Central memory CD8-positive, alpha-beta T cell (primary cell): ENCODE measurements around the gene CNTNAP2.

Source experiments
- ATAC-seq: fragments of 150-1000 bp; cut with Tn5 transposase; replicated peaks from 2 replicates; pipeline ENCODE4 v1.10.0; 2022; ENCODE audit warnings: mild to moderate bottlenecking, moderate FRiP score, moderate number of reproducible peaks; ENCODE audit not compliant: poor library complexity, severe bottlenecking; ENCODE audit errors: extremely low read depth
- DNase-seq, 2 donors: peaks; one replicate each; pipeline ENCODE4 v3.0.0; 2021; ENCODE audit warnings: low spot score in 2 of 2
- H3K27ac Mint-ChIP-seq: one replicate; pipeline ENCODE4 v1.8.0; 2022; ENCODE audit warnings: low read depth, mild to moderate bottlenecking, moderate library complexity, mixed read lengths
- H3K27me3 Mint-ChIP-seq: one replicate; pipeline ENCODE4 v1.8.0; 2022; ENCODE audit warnings: mixed read lengths
- H3K36me3 Mint-ChIP-seq: one replicate; pipeline ENCODE4 v1.8.0; 2022; ENCODE audit warnings: mild to moderate bottlenecking, moderate library complexity, mixed read lengths; ENCODE audit not compliant: insufficient read depth
- H3K4me1 Mint-ChIP-seq: one replicate; pipeline ENCODE4 v1.8.0; 2022; ENCODE audit warnings: mixed read lengths
- H3K4me3 Mint-ChIP-seq: one replicate; pipeline ENCODE4 v1.8.0; 2022; ENCODE audit warnings: mild to moderate bottlenecking, moderate library complexity, mixed read lengths
- H3K9me3 Mint-ChIP-seq: one replicate; pipeline ENCODE4 v1.8.0; 2022; ENCODE audit warnings: mixed read lengths

Gene CNTNAP2

DNA sequence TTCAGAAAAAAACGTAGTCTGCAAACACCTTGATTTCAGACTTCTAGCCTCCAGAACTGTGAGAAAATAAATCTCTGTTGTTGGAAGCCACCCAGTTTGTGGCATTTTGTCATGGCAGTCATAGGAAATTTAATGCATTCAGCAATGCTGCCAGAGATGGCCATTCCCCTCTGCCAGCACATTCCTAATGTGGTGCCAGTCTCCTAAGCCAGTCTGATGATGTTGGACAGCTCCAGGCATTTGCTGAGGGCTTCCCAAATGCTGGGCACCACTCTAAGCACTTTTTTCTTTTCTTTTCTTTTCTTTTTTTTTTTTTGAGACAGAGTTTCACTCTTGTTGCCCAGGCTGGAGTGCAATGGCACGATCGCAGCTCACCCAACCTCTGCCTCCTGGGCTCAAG is 1807.2 kb downstream of the CNTNAP2 start:
- Mint-ChIP-seq H3K4me1 (no peaks in the 10 kb centered on the region), H3K9me3 (peaks cover 17% of the 10 kb centered on the region), H3K36me3 (peaks cover 1% of the 10 kb centered on the region), H3K27ac (no peak overlapping the region), H3K4me3 (no peak overlapping the region), H3K27me3 (no peaks in the 10 kb centered on the region)
- no peak for ATAC-seq
- DNase-seq = no peak

DNA sequence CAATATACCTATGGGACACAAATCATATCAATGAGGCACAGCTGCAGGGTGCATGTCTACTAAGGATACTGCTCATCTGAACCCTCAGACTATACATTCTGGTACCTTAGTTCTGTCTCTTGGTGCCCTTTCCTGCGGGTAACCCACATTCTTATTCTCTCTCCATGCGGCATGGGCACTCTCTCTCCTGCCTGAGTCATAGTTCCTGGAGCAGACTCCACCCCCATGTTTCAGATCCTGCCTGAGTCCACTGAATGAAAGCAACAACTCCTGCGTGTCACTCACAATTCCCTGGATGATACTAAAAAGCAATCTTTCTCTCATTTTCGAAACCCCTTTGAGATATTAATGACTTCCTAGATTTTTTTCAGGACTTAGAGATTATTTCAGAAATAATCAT is 1820.8 kb downstream of the CNTNAP2 start:
- Mint-ChIP-seq H3K4me3 (no peak overlapping the region), H3K27me3 (no peaks in the 10 kb centered on the region), H3K9me3 (peaks cover 24% of the 10 kb centered on the region), H3K36me3 (no peaks in the 10 kb centered on the region), H3K27ac (no peak overlapping the region), H3K4me1 (no peaks in the 10 kb centered on the region)
- DNase-seq (no peak), ATAC-seq (no peak)

DNA sequence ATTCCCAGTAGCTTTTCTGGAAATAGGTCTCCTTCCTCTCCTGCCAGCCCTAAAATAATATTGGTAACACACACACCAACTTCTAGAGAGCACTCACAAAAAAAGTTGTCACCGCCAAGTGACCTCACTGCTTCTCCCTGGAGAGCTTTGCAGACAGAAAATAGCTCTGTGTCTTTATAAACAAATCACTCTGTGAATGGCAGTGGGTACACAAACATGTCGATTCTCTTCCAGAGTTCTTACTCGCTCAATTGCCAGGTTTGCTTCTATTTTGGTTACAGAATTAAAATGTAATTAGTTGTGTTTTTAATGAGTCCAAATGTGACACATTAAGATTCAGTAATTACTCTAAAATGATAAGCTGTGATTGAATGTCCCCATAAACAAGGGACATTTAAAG is 1824.8 kb downstream of the CNTNAP2 start:
- no peaks in the 10 kb centered on the region for H3K27me3 Mint-ChIP-seq

DNA sequence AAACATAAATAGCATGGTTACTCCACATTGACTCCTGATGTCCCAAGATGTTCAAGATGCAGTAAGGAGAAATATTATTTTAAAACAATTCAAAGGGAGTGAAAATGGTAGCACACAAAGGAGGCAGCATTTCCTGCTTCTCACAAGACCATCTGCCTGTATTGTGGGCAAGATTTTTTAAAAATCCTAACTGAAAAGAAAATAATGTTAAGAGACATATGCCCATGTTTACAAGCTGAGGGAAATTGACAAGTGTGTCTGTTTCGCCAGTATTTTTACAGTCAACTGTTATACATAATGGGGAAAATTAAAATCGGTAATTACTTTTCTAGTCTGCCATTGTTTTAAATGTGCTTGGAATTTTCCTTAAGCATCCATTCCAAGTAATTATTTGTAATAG is 1827.7 kb downstream of the CNTNAP2 start:
- Mint-ChIP-seq H3K4me3 (no peak overlapping the region), H3K4me1 (no peaks in the 10 kb centered on the region), H3K27me3 (no peaks in the 10 kb centered on the region), H3K27ac (no peak overlapping the region), H3K9me3 (peaks cover 16% of the 10 kb centered on the region), H3K36me3 (no peaks in the 10 kb centered on the region)
- ATAC-seq = no peak
- DNase-seq = no peak

More for the DNA sequence above, 1824.8 kb downstream of the CNTNAP2 start:
- Mint-ChIP-seq H3K36me3 (no peaks in the 10 kb centered on the region), H3K9me3 (peaks cover 11% of the 10 kb centered on the region), H3K4me3 (no peak overlapping the region), H3K4me1 (no peaks in the 10 kb centered on the region), H3K27ac (no peak overlapping the region)
- ATAC-seq (no peak), DNase-seq (no peak)

DNA sequence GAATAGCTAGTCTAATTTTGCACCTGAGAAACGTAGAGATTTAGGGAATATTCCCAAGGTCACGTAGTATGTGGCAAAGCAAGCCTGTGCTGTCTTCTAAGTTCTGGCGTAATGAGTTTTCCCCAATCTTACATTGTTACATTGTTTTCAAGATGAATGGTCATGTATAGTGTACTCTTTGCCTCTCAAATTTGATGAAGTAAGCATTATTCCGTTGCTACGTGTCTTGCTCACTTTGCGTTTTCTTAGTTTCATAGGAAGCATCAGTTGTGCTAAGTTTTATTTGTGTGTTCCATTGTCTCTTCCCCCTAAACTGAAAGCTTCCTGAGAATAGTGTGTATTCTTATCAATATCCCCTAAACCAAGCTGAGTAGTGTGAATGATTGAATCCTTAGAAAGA is 1836.3 kb downstream of the CNTNAP2 start:
- H3K4me3 Mint-ChIP-seq = no peak overlapping the region
- no peak for DNase-seq
- no peak overlapping the region for H3K27ac Mint-ChIP-seq
- no peaks in the 10 kb centered on the region for H3K4me1 Mint-ChIP-seq
- no peak for ATAC-seq
- H3K27me3 Mint-ChIP-seq = no peaks in the 10 kb centered on the region
- H3K9me3 Mint-ChIP-seq = peaks cover 22% of the 10 kb centered on the region
- peaks cover 2% of the 10 kb centered on the region for H3K36me3 Mint-ChIP-seq

DNA sequence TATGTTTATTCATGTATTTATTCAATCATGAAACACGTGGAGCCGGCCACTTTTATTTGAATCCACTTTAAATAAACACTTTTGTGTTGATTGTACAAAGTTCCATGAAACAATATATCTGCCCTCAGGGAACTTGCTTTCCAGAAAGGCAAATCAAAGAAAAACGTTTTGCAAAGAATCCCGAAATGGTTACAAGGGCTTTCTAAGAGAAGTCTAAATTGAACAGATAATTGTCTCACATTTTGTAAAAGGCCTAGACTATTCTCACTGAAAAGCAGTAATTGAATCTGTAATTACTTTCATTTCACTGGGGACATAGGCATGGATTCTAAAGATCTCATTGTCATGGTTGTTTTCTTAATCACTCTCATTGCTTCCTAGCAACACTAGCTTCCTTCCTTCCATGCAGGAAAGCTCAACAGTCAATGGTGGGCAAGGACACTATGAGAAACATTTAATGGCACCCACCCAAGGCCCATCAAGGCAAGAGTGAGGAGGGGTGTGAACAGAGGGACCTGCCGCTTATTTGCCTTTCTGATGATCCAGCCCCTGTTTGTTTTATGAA is 1851.5 kb downstream of the CNTNAP2 start:
- Mint-ChIP-seq H3K27ac (no peak overlapping the region), H3K36me3 (no peaks in the 10 kb centered on the region), H3K27me3 (no peaks in the 10 kb centered on the region), H3K4me3 (no peak overlapping the region), H3K4me1 (no peaks in the 10 kb centered on the region), H3K9me3 (peaks cover 5% of the 10 kb centered on the region)
- no peak for ATAC-seq
- DNase-seq = no peak

DNA sequence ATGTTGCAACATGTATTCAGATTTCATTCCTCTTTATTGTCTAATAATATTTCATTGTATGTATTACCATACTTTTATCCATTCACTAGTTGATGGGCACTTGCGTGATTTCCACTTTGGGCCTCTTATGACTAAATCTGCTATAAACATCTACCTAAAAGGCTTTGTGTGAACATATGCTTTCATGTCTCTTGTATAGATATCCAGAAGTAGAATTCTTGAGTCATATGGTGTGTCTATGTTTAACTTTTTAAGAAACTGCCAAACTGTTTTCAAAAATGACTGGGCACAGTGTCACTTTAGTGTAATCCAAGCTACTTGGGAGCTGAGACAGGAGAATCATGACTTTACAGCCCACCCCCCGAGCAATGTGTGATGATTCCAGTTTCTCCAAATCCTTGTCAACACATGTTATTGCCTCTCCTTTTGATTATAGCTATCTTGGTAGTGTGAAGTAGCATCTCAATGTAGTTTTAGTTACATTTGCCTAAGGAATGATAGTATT is 1855.1 kb downstream of the CNTNAP2 start:
- Mint-ChIP-seq H3K27me3 (no peaks in the 10 kb centered on the region), H3K9me3 (peaks cover 5% of the 10 kb centered on the region), H3K36me3 (no peaks in the 10 kb centered on the region), H3K4me1 (no peaks in the 10 kb centered on the region), H3K27ac (no peak overlapping the region), H3K4me3 (no peak overlapping the region)
- ATAC-seq (no peak), DNase-seq (no peak)

DNA sequence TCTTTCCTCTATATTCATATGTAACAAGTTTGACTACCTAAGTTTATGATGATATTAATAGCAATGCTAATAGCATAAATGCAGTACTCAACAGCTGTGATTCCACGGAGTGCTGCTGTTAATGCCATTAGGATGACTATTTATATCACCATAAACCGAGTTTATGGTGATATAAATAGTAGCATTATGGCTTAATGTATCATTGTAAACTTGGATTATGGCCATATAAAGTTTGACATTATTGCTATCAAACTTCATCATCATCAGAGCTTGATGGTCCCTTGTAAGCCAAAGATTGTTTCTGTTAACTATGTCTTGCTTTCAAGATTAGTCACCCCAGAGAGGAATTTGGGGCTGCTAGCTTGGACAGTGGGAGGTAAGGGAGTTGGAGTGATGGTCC is 1861.6 kb downstream of the CNTNAP2 start:
- no peaks in the 10 kb centered on the region for H3K27me3 Mint-ChIP-seq
- no peak overlapping the region for H3K4me3 Mint-ChIP-seq
- no peaks in the 10 kb centered on the region for H3K4me1 Mint-ChIP-seq
- H3K36me3 Mint-ChIP-seq = no peaks in the 10 kb centered on the region
- DNase-seq (no peak), ATAC-seq (no peak)
- H3K9me3 Mint-ChIP-seq = peaks cover 5% of the 10 kb centered on the region
- no peak overlapping the region for H3K27ac Mint-ChIP-seq

DNA sequence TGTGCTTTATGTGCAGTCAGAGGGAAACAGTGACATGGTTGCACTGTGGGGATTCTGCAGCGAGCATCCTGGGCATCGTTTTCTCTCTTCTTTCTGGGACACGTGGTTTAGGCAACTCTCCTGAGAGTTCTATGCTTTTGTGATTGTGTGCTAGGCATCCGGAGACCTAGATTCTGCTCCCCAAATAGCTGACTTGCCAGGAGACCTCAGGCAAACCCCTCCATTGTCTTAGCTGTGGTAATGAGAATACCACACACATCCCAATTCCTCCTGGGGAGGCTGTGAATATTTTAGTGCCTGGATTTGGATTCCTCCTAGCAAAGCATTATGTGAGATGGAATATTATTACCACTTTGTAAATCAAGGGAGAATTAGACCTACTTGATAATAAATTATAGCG is 1862.0 kb downstream of the CNTNAP2 start:
- no peak for ATAC-seq
- no peaks in the 10 kb centered on the region for H3K4me1 Mint-ChIP-seq
- no peak for DNase-seq
- H3K9me3 Mint-ChIP-seq = peaks cover 5% of the 10 kb centered on the region
- H3K36me3 Mint-ChIP-seq = no peaks in the 10 kb centered on the region
- H3K27ac Mint-ChIP-seq = no peak overlapping the region
- H3K27me3 Mint-ChIP-seq = no peaks in the 10 kb centered on the region
- no peak overlapping the region for H3K4me3 Mint-ChIP-seq

DNA sequence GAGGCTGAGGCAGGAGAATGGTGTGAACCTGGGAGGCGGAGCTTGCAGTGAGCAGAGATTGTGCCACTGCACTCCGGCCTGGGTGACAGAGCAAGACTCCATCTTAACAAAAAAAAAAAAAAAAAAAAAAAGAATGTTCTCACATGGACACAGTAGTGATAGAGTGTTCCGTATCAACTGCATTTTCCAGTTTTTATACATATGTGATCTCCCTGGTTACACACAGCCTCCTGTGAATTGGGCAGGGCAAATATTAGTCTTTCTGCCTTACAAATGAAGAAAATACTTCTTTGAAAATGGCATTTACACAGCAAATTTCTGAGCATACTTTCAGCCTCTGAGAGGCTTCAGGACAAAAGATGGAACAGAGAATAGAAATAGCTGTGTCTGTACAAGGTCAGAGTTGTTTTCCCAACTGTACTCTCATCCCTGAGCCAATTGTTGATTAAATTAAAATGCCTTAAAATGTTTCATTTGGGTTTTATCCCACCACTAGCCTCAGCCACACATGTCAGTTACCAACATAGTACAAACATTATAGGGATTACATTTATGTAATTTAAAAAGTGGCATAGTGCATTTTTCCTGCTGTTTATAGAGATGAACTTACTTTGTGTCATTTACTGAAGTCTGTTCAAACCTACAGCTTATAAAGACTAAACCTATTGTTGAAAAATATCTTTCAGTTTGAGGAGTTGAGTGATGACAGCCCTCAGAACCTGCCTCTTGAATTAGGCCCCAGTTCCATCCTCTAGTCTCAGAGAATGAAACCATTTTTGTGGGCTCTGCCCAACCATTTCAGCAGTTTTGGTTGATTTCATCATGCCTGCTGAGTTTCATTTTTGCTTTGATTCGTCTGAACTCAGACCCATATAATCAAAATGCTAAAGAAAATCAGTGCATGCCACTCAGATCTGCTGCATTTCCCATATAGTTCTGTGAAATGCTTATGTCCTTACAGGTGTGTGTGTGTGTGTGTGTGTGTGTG is 1864.5 kb downstream of the CNTNAP2 start:
- Mint-ChIP-seq H3K4me1 (no peaks in the 10 kb centered on the region), H3K27ac (no peak overlapping the region), H3K4me3 (no peak overlapping the region), H3K36me3 (no peaks in the 10 kb centered on the region), H3K27me3 (no peaks in the 10 kb centered on the region), H3K9me3 (peaks cover 15% of the 10 kb centered on the region)
- no peak for ATAC-seq
- no peak for DNase-seq

DNA sequence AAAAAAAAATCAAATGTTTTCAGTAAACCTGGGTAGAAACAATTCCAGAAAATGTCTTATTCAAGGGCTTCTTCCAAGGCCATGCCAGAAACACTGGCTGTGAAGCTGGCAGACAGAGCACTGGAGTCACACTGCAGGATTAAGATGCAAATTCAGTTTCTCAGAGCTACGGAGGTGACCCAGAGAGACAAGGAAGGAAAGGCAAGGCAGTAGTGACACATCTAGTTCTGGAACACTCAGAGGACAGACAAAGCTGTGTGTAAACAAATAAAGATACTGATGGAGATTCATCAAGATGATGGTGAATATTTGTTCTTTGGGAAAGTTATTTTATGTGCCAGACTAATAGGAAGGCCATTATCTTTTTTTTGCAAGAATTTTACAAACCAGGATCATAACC is 1865.7 kb downstream of the CNTNAP2 start:
- ATAC-seq = no peak
- Mint-ChIP-seq H3K4me3 (no peak overlapping the region), H3K27ac (no peak overlapping the region), H3K36me3 (no peaks in the 10 kb centered on the region), H3K27me3 (no peaks in the 10 kb centered on the region), H3K9me3 (peaks cover 17% of the 10 kb centered on the region), H3K4me1 (no peaks in the 10 kb centered on the region)
- no peak for DNase-seq

DNA sequence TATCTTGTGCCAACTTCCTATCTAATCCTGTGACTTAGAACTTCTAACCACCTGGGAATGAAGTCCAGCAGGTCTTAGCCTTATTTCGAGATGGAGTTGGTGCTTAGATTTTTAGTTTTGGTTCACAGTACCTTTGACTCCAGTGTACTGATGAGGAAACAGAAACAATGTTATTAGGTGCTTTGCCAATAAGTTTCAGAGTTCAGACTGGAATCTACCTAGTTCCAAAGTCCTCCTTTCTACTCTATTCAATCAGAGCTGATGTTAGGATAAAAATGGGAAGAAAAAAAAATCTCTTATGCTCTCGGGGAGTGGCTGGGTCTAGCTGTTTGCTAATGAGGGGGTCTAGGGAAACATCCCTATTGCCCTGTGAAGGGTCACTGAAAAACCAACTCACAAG is 1867.7 kb downstream of the CNTNAP2 start:
- H3K36me3 Mint-ChIP-seq = no peaks in the 10 kb centered on the region
- no peak for DNase-seq
- H3K4me3 Mint-ChIP-seq = no peak overlapping the region
- no peak overlapping the region for H3K27ac Mint-ChIP-seq
- no peaks in the 10 kb centered on the region for H3K27me3 Mint-ChIP-seq
- peaks cover 12% of the 10 kb centered on the region for H3K9me3 Mint-ChIP-seq
- ATAC-seq = no peak
- H3K4me1 Mint-ChIP-seq = no peaks in the 10 kb centered on the region

DNA sequence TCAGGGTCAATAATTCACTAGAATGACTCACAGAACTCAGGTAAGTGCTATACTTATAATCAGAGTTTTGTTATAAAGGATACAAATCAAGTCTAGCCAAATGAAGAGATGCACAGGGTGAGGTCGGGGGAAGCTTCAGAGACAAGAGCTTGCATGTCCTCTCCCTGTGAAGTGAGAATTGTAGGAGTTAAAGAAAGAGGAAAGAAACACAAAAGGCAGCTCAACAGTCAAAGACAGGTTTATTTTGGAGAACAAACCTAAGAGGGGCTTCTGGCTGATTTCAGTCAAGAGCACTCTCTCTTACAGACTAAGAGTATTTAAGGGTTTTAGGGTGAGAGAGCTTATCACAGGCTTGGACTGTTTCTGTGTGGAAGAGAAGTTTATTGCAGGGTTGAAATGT is 1873.5 kb downstream of the CNTNAP2 start:
- Mint-ChIP-seq H3K27ac (no peak overlapping the region), H3K36me3 (no peaks in the 10 kb centered on the region), H3K27me3 (no peaks in the 10 kb centered on the region), H3K9me3 (peaks cover 19% of the 10 kb centered on the region), H3K4me1 (no peaks in the 10 kb centered on the region), H3K4me3 (no peak overlapping the region)
- ATAC-seq (no peak), DNase-seq (no peak)
